IgD-negative memory B cell (primary cell): ENCODE data around the gene POLG2. TPM values are rescaled to one million over a fixed set of nuclear protein-coding genes. Genes with fewer than 3 reads are reported as not detected.

ENCODE experiments used
- polyA plus RNA-seq: library from polyadenylated mRNA; unstranded; fragments of 300-500 nt; fragmentation: Illumina TruSeq; gene quantifications from one replicate; pipeline ENCODE4 v1.2.3, GENCODE V29; 2021

Gene POLG2
- polyA plus RNA-seq, 1 donor from 2014 or later = 9.3 TPM

Other genes starting within 250 kb of the POLG2 start
- 2.8 TPM for gene TEX2, start 233.8 kb downstream of the POLG2 start, polyA plus RNA-seq
- 27.9 TPM for gene PECAM1, start 106.2 kb downstream of the POLG2 start, polyA plus RNA-seq
- gene MILR1, start 47.9 kb downstream of the POLG2 start, polyA plus RNA-seq = 1.9 TPM
- 1,084 TPM for gene DDX5, start 9.2 kb upstream of the POLG2 start, polyA plus RNA-seq
- gene CEP95, start 9.9 kb upstream of the POLG2 start, polyA plus RNA-seq = 15.4 TPM
- 3.2 TPM for gene SMURF2, start 165.3 kb upstream of the POLG2 start, polyA plus RNA-seq